ENCODE measurements around the gene CLDN2.
A peak's percentile ranks its signal among the peaks of the same experiment; 100 is the strongest.

The CLDN2 gene

GRCh38 chrX:106875151-106875550, 45.1 kb upstream of the CLDN2 start:
- H3K27ac ChIP-seq (ENCODE audit: extremely low read depth, low read depth, low read length), result no peak overlapping the region
- no peaks in the 10 kb centered on the region for H3K4me1 ChIP-seq (ENCODE audit: control insufficient read depth, insufficient read depth, low read length)
- no peaks in the 10 kb centered on the region; a peak in 1 of 3 replicates for H3K36me3 ChIP-seq (ENCODE audit: control insufficient read depth in 2 of 2, insufficient read depth in 1 of 2, low read length in 2 of 2)
- H3K9me3 ChIP-seq (ENCODE audit: control insufficient read depth, insufficient read depth, low read depth, low read length), result no peaks in the 10 kb centered on the region
- no peak overlapping the region for H3K4me3 ChIP-seq (ENCODE audit: low read depth, low read length)
- TF ChIP-seq KLF10 (tag by site-specific recombination; IDR thresholded peaks at IDR 0.05) (no peak), ZNF629 (tag by site-specific recombination; IDR thresholded peaks at IDR 0.05) (no peak), ZNF560 (tag by site-specific recombination; IDR thresholded peaks at IDR 0.05; ENCODE audit: borderline replicate concordance) (no peak), ZNF791 (tag by site-specific recombination; IDR thresholded peaks at IDR 0.05) (no peak), PRDM10 (tag by site-specific recombination; IDR thresholded peaks at IDR 0.05) (peak; percentile 39; the same call in 1 of the 2 replicates)
- POLR2A ChIA-PET, result interaction anchor here (1.3 kb wide), 1 partner anchor 124 kb away, joined by 3 read pairs; no protein-coding TSS in a partner anchor
- CTCF ChIA-PET, result interaction anchor here (0.6 to 4.8 kb wide), 20 partner anchors 7 to 1210 kb away, joined by 3 to 32 read pairs (median 3); partner anchors contain the start of genes NCBP2L and RIPPLY1

DNA sequence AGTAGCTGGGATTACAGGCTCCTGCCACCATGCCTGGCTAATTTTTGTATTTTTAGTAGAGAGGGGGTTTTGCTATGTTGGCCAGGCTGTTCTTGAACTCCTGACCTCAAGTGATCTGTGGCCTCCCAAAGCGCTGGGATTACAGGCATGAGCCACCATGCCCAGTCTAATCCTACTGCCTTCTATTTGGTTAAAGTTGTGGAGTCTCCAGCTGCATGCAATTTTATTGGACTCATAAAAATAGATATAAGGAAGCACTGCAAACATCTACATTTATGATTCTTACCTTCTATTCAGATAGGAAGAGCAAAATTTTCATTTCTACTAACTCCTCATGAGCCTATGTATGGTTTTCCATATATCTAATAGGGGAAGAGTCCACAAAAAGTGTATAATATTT, 30.7 kb upstream of the CLDN2 start:
- Histone ChIP-seq H3K9me3 (ENCODE audit: control insufficient read depth, insufficient read depth, low read depth, low read length) (no peaks in the 10 kb centered on the region), H3K4me1 (ENCODE audit: control insufficient read depth, insufficient read depth, low read length) (no peaks in the 10 kb centered on the region), H3K4me3 (ENCODE audit: low read depth, low read length) (no peak overlapping the region), H3K27ac (ENCODE audit: extremely low read depth, low read depth, low read length) (no peak overlapping the region), H3K36me3 (ENCODE audit: control insufficient read depth in 2 of 2, insufficient read depth in 1 of 2, low read length in 2 of 2) (no peaks in the 10 kb centered on the region)
- ChIA-PET CTCF (interaction anchor here (0.7 to 1.6 kb wide), 3 partner anchors 9 to 172 kb away, joined by 3 to 4 read pairs (median 4); no protein-coding TSS in a partner anchor), POLR2A (no interaction called here)
- no peak for TF ChIP-seq ZBTB8A (tag by site-specific recombination; IDR thresholded peaks at IDR 0.05)
- TF ChIP-seq ZNF670 (tag by site-specific recombination; IDR thresholded peaks at IDR 0.05; ENCODE audit: low read depth), result no peak
- TF ChIP-seq ZSCAN16 (tag by site-specific recombination; IDR thresholded peaks at IDR 0.05), result no peak
- no peak for TF ChIP-seq ZNF768 (tag by site-specific recombination; IDR thresholded peaks at IDR 0.05)
- no peak for TF ChIP-seq ZNF558 (tag by site-specific recombination; IDR thresholded peaks at IDR 0.05)
- TF ChIP-seq, protein P1, sequence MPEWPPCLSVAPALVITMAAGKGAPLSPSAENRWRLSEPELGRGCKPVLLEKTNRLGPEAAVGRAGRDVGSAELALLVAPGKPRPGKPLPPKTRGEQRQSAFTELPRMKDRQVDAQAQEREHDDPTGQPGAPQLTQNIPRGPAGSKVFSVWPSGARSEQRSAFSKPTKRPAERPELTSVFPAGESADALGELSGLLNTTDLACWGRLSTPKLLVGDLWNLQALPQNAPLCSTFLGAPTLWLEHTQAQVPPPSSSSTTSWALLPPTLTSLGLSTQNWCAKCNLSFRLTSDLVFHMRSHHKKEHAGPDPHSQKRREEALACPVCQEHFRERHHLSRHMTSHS (tag by site-specific recombination; IDR thresholded peaks at IDR 0.05), result no peak

DNA sequence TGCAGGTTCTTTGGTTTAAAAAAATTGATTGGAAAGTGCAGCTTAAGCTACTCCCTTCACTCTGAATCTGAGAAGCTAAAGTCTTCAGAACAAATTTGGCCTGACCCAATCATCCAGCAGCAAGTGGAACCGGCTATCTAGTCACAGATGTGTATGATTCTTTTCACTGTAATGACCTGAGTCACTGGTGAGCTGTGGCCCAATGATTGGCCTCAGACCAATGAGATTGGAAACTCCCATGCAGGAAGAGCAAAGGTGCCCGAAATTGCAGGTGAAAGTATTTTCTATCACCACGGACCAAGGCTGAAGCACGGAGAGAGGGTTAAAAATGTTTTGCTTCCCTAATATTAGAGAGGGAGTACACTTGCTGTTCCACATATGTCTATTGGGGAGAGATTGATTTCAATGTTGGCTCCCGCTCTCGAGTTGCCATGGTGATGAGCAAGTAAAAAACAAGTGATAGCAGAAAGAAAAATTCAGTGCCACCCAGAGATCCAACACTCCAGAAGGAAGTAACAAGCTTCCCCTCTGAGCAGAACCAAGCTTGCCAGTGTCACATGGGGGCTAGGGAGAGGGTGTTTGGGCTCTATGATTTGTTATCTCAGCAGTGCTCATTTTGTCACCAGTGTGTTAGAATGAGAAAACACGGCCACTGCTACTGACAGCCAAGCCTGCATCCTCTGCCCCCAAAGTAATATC, 28.3 kb upstream of the CLDN2 start:
- POLR2A ChIA-PET, result no interaction called here
- CTCF ChIA-PET, result interaction anchor here (1.1 to 4.2 kb wide), 4 partner anchors 18 to 886 kb away, joined by 3 to 32 read pairs (median 4); partner anchors contain the start of gene NCBP2L
- H3K27ac ChIP-seq (ENCODE audit: extremely low read depth, low read depth, low read length), result no peak overlapping the region

More for the DNA sequence above, 28.3 kb upstream of the CLDN2 start:
- Histone ChIP-seq H3K4me3 (ENCODE audit: low read depth, low read length) (no peak overlapping the region), H3K4me1 (ENCODE audit: control insufficient read depth, insufficient read depth, low read length) (no peaks in the 10 kb centered on the region; the same call in 1 of the 2 replicates), H3K9me3 (ENCODE audit: control insufficient read depth, insufficient read depth, low read depth, low read length) (no peaks in the 10 kb centered on the region), H3K36me3 (ENCODE audit: control insufficient read depth in 2 of 2, insufficient read depth in 1 of 2, low read length in 2 of 2) (no peaks in the 10 kb centered on the region)
- TF ChIP-seq ZNF239 (tag by site-specific recombination; IDR thresholded peaks at IDR 0.05) (no peak), HIC1 (tag by site-specific recombination; IDR thresholded peaks at IDR 0.05) (no peak)
